Glomerular endothelial cell (primary cell): ENCODE data around the gene S100B. TPM values are rescaled to one million over a fixed set of nuclear protein-coding genes. Genes with fewer than 3 reads are reported as not detected.
"Not testable (repeated sequence)": the region's sequence is repeated elsewhere in the genome, so short reads cannot be mapped to it uniquely, and the experiment has no call there.

Source experiments
- DNase-seq: peaks from one replicate; pipeline ENCODE4 v3.0.0-alpha.2; 2011; ENCODE audit warnings: low read depth, low spot score; ENCODE audit errors: extremely low read depth
- total RNA-seq: library from RNA; depleted of rRNA; stranded (reverse); fragments of >200 nt; gene quantifications from 2 replicates; pipeline ENCODE4 v1.2.3, GENCODE V29; 2015

The S100B gene
- not detected in 2 replicates for total RNA-seq

DNA sequence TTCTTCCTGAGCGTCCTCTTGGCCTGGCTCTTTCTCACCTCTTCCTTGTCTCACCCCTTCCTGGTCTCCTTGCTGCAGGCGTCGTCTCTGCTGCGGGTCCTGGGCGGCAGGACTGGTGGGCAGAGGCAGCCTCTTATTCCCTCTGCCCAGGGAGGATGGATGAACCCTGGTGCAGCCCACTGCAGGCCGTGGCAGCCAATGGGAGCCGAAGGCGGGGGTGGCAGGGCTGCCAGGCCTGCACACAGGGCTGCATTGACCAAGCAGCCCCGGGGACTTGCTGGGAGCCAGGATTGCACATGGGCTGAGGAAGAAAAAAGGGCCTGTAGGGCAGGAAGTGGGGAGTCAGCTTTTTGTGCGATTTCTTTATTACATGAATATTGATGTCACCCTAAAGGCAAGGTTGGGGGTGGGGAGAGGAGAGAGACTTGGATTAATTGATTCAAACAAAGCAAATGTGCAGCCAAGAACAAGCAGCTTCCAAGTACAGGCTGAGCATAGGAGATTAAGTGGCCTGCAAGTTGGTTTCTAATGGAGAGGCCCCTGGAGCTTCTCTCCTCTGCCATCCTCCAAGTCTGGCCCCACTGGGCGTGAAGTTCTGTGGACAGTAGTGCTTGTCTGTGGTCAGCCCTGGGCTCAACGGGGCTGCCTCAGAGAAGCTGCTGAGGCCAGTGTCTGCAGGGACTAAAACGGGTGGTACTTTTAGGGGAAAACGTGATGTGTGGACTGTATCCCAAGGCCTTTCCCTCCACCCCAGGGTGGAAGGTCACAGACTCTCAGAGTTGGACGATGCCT is at the start of gene S100B:
Gene S100B (minus strand): TSS at position 108 of the 792 bp plus-strand sequence. CDS start 2,667 bp downstream, outside the sequence.
- no peak for DNase-seq

DNA sequence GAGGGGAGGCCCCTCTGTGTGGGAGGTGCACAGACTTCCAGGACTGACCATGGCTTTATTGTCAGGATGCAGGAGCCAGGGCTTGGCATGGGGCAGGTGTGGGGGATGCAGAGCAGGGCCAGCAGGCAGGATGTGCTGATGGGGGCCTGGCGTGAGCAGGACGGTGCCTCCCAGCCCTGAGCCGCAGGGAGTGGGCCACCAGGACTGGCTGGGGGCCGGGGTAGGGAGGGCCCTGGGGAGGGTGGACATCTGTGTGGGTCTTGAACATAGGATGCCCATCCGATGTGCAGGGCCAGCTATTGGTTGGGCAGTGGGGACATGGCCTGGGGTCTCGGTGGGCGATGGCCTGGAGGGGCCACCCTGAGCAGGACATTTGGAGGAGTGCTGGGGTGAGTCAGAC is 46.2 kb upstream of the S100B start:
- DNase-seq, result no peak

DNA sequence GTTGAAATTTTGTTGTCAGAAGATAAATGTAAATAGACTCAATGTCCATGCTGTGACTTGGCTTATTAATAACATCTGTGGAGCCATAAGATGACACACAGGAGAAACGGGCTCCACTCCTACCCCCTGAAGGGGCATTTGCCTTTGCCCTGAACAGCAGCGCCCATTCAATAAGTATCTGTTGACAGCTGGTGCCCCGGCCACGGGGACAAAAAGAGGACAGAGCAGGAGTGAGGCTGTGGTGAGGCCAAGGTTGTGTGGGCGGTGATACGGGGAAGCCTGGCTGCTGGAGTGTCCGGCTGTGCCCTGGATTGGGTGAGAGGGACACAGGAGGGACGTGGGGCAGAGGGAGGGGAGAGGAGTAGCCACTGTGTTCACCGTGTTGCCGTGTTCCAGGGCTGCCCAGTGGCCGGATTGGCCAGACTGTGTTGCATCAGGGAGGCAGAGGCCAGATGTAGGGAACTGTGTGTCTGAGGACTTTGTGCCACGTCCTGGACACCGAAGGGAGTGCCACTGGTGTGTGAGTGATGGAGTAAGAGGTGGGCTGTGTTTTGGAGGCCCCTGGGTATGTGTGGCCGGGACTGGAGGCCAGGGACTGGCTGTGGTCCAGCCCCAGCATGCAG is 45.7 kb upstream of the S100B start:
- no peak for DNase-seq

DNA sequence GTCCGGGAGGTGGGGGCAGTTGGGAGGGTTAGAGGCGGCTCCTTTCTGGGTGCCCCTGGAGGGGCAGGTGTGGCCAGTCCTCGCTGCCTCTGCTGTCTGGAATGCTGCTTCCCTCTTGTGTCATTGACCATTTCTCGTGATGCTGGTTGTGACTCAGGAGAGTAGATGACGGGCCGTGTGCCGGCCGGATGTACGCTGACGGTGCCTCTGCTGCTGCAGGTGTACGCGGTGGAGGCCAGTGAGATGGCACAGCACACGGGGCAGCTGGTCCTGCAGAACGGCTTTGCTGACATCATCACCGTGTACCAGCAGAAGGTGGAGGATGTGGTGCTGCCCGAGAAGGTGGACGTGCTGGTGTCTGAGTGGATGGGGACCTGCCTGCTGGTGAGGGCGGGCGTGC is 44.5 kb upstream of the S100B start:
- DNase-seq, result no peak

DNA sequence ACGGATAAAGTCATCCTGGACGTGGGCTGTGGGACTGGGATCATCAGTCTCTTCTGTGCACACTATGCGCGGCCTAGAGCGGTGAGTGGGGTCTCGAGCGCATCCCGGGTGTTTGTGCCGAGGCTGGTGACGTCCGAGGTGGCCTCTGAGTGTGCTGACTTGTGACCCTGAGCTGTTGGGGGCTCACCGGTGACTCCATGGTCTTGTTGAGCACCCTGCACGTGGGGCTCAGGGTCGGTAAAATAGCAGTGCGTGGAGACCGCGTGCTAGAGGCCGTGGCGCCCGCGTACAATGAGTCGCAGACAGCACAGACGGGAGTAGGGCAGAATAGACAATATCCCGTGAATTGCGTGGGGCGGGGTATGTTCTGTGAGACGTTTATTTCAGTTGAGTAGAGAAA is 43.7 kb upstream of the S100B start:
- DNase-seq, result no peak

DNA sequence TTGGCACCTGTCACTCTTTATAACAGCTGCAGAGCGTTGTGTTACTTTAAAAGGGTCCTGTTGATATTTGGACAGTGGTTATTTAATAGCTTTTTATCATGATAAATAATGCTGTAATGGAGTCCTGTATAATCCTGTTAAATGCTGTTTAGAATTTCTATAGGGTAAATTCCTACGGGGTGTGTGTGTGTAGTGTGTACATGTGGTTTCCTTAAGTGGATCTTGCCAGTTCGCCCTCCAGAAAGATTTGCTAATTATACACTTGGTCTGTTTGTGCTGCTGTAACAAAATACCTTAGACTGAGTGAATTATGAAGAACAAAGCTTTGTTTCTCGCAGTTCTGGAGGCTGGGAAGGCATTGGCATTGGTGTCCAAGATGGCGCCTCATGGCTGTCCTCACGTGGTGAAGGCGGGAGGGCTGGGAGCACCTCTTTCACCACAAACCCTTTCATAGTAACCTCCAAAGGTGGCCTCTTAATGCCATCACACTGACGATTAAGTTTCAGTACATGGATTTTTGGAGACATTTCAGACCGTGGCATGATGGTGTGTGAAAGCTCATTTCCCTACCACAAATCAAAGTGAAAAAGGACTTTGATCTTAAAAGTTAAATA is 41.8 kb upstream of the S100B start:
- no peak for DNase-seq

DNA sequence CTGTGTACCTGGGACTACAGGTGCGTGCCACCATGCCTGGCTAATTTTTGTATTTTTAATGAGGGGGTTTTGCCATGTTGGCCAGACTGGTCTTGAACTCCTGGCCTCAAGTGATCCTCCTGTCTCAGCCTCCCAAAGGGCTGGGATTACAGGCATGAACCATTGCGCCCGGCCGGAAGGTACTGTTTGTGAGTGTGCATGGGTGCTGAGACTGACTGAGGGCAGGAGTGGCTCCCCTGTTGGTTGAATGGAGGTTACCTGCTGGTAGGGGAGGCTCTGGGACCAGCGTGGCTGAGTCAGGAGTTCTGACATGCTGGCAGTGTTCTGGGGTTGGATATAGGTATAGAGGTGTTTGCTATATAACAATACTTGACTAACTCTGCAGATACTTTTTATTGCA is 41.0 kb upstream of the S100B start:
- no peak for DNase-seq

DNA sequence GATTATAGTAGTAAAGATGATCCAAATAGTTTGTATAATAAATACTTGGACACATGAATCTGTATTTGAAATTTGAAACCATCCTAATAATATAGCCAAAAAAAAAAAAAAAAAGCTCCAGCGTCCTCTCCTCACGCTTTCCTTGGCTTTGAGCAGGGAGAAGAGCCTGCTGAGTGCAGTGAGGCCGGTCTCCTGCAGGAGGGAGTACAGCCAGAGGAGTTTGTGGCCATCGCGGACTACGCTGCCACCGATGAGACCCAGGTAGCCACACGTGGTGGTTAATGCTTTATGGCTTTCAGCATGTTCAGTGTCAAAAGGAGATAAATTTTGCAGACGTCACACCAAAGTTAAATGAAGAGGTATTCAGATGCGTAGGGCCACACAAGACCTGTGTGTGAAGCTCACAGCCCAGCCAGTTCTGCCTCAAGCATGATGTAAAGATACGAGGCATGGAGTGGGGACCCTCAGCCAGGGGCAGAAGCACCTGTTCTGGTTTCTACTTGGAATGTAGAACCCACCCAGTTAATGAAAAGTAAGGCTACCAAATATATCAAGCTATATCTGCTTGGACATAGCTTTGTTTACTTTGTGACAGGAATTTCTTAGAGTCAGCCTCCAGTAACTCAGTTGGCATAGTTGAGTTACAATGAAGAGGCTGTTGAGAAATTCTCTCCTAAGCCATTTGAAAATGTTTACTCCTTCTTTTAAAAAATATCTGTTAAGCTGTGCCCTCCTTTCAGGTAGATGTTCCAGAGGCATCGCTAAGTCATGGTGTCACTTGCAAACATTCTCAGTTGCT is 38.7 kb upstream of the S100B start:
- DNase-seq, result no peak

DNA sequence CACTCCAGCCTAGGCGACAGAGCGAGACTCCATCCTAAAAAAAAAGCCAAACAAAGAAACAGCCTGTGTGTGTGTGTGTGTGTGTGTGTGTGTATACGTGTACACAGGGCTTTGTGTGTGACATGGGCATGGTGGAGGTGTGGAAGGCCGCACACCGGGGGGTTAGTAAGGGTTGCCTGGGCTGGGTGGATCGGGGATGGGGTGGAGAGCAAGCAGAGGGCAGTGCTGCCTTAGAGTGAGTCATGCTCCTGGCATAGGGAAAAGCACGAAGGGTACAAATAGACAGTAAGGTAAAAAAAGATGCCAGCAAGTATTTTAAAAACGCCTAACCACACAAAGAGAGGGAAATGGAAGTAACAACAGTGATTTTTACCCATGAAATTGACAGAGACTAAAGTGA is 36.8 kb upstream of the S100B start:
- DNase-seq, result no peak

DNA sequence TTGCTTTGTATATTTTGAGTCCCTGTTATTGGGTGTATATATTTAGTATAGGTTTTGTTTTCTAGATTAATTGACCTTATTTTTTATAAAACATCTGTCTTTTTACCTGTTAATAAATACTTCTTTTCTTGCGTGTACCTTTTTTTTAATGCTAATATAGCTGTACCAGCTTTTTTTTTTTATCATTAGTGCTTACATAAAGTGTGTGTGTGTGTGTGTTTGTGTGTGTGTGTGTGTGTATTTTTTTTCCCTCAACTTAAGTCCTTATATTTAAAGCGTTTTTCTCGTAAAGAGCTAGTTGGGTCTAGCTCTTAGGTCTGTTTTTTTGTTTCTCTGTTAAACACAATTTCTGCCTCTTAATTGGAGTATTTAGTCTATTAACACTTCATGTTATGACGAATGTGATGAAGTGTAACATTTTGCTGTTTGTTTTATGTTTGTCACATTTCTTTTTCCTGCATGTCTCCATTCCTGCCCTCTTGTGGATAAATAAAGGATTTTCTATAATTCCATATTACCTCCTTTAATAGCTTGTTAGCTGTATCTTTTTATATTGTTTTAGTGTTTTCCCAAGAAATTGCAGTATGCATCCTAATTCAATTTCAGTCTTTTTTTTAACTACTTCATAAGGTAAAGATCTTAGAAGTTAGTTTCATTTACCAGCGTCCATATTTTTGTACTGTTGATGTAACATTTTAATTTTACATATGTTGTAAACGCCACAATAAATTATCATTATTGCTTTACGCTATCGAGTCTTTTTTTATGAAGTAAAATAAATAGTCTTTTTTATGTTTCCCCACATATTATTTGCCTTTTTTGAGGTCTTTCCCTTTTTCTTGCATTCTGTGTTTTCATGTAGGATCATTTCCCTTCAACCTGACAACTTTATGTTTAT is 34.9 kb upstream of the S100B start:
- no peak for DNase-seq

DNA sequence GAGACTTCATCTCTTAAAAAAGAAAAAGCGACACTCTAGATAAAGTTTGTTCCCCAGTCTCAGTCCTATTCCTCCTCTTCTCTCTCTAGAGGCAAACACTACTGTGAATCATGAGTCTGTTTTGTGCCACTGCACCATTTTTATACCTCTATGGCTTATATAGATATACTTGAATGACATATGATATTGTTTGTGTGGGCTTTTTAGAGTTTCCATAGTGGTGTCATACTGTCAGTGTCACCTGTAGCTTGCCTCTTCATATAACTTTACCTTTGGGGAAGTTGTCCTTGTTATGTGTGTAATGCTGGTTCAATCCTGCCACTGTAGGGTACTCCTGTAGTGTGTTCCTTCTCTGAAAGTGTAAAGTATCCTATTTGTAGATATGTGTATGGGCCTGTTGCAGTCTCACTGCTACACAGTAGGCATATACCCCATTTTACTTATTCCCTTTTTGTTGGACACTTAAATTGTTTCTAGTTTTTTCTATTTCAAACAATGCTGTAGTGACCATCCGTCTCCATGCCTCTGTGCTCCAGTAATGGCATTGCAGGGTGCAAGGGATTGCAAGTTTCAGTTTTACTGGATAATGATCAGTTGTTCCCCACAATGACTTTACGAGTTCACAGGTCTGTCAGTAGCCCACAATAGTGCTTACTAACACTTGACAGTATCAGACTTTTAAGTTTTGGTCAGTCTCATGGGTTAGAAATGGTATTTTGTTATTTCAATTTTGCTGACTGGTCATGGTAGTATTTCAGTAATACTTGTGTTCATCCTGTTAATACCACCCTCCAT is 33.3 kb upstream of the S100B start:
- DNase-seq, result no peak

DNA sequence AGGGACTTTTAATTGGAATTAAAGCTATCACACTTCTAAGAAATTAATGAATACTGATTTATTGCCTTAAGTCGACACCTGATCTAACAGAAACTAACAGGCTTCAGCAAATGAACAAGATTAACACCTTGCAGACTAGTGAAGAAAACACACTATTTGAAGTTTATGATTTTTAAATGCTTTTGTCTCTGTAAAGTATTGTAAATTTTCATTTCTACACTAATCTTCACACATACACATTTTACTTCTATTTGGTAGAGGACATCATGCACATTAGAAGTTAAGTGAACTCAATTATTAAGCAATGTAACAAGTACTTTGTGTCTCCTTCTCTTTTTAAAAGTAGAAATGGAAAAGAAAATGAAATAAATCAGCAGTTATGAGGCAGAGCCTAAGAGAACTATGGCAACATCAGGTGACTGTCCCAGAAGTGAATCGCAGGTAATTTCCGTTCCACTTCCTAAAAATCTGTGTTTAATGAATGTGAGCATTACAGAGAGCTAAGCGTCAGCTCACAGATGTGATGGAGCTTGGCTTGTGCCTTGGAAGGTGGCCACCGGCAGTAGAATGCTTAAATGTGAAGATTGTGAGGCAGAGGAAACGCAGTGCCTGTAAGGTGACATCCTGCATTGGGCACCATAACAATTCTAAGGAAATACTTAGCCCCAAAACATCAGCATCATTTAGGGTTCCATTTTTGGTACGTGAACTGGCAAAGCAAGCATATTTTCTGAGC is 31.8 kb upstream of the S100B start:
- DNase-seq, result no peak

DNA sequence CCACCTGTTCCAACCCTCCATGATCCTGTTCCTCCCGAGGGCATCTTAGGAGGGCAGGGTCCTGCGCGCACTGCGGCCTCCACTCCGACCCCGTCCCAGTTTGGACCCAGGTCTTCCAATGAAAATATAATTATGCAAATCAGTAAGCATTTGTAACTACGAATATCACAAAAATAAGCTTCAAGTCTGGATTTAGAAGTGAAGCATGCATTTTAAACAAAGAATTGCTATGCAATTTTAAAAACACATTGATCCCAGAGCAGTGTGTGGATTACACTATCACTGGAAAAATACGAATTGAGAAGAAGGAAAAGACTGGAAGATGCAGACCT is 31.3 kb upstream of the S100B start:
- no peak for DNase-seq

DNA sequence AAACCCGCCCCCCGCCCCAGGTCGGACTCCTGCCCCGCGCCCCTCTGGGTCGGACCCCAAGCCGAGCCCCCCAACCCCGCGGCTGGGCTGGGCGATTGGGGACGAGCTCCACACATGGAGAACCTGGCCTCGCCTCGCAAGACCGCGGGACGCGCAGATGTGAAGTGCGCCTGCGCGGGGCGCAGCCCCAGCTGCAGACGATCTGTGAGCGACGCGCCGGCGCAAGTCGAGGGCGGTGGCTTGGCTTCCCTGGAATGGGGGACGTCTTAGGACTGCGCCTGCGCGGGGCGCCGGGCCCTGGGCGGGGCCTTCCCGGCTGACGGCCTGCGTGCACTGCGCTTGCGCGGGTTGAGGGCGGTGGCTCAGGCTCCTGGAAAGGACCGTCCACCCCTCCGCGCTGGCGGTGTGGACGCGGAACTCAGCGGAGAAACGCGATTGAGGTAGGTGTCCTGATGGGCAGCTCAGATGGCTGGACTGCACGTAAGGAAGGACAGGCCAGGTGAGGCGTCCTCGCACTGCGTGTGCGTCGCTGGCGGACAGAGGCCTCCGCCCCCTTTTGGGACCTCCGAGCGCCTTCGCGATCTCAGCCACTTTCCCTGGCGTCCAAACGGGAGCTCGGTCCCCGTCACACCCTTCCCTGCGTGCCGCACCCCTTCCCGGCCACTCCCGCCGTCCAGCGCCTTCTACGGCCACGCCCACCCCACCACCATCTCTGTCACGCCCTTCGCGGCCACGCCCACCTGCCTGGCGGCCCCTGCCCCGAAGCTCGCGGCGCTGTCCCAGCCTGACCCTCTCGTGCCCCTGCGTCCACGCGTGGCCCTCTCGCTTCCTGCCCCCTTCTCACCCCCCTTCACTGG is 30.7 kb upstream of the S100B start, which contains the start of gene PRMT2:
Gene PRMT2 (plus strand): TSS at position 351 of the 857 bp plus-strand sequence. CDS start 1,278 bp downstream, outside the sequence.
- peak; percentile 73 for DNase-seq

DNA sequence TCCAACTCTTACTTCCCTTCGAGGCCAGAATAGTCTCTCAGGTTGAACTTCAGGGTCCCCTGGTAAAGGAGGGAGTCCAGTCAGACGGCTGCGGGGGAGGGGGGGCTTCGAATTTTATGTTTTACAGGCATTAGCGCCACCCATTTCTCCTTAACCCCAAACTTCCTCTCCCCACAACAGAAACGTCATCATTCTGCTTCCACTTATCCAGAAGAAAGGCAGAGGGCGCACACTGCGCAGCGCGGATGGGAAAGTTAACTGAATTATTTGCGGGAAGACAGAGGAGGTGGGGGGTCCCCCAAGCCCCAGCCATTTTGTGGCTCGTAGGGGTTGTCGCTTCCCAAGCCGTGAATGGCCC is 30.1 kb upstream of the S100B start:
- peak; percentile 55 for DNase-seq

DNA sequence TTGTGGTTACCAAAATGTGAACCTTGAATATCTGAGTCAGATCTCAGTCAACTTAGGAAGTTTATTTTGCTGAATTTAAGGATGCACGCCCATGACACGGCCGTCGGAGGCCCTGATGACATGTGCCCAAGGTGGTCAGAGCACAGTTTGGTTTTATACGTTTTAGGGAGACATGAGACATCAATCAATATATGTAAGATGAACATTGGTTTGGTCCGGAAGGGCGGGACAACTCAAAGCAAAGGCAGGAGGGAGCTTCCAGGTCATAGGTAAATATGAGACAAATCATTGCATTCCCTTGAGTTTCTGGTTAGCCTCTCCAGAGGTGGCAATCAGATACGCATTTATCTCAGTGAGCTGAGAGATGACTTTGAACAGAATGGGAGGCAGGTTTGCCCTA is 29.5 kb upstream of the S100B start:
- DNase-seq, result no peak

DNA sequence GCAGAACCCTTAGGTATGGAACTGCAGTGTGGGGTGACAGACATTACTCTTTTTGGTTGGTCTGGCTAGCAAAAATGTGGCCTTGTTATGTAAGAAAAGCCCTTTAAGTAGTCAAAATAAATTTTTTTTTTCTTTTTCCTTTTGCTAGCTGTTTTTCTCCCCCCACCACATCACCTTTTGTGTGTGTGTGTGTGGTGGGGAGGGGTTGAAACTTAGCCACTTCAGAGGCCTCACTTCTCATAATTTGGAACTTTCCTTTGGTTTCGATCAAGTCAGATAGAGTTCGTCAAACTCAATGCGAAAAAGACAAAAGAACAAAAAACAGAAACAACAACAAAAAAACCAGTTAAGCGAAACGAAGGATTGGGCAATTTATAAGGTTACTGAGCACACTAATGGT is 28.7 kb upstream of the S100B start:
- DNase-seq, result no peak

DNA sequence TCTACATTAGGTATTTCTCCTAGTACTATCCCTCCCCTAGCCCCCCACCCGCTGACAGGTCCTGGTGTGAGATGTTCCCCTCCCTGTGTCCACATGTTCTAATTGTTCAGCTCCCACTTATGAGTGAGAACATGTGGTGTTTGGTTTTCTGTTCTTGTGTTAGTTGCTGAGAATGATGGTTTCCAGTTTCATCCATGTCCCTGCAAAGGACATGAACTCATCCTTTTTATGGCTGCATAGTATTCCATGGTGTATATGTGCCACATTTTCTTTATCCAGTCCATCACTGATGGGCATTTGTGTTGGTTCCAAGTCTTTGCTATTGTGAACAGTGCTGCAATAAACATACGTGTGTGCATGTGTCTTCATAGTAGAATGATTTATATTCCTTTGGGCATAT is 26.0 kb upstream of the S100B start:
- not testable (repeated sequence) for DNase-seq
